Measurements from ENCODE around the gene ACVR1C.
"Not testable (repeated sequence)": the region's sequence is repeated elsewhere in the genome, so short reads cannot be mapped to it uniquely, and the experiment has no call there.

ACVR1C gene

GRCh38 chr2:157574165-157574564 is 54.5 kb downstream of the ACVR1C start:
- no peak for DNase-seq (ENCODE audit: low spot score)

DNA sequence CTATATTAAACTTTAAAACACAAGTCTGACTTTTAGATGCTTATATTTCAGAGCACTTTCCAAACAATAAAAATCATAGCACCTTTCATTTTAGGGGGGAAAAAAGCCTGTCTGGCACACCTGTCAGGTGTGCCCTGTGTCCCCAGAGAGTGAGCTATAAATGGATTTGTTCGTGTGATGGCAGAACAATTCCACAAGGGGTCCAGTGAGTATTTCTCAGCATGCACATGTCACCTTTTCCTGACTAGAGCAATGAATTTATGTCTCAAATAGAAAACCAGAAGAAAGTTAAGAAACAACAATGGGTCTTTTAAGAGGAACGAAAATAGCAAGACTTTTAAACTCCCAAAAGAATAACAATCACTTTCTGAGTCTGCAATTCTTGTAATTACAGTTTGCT is 55.9 kb downstream of the ACVR1C start:
- DNase-seq (ENCODE audit: low spot score): no peak

GRCh38 chr2:157566623-157567022 is 62.0 kb downstream of the ACVR1C start:
- not testable (repeated sequence) for DNase-seq (ENCODE audit: low spot score)

GRCh38 chr2:157566113-157566512 is 62.6 kb downstream of the ACVR1C start:
- not testable (repeated sequence) for DNase-seq (ENCODE audit: low spot score)

GRCh38 chr2:157565550-157565949 is 63.1 kb downstream of the ACVR1C start:
- DNase-seq (ENCODE audit: low spot score): no peak

GRCh38 chr2:157559890-157560289 is 68.8 kb downstream of the ACVR1C start:
- no peak for DNase-seq (ENCODE audit: low spot score)

DNA sequence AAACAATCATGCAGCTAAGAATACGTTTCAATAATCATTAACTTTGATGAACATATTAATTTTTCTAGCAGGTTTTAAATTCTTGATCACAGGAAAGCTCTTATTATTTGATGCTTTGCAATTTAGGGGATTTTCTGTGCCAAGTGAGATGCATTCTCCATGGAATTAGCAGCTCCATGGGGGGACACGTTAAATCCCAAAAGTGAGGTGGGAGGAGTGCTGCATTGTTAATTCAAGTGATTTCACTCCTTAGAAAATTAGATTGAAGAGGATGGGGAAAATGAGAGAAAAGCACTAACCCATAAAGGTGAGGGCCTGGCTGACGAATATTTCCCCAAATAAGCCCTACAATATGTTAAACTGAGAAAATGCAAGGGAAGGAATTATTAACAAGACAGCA is 69.2 kb downstream of the ACVR1C start:
- no peak for DNase-seq (ENCODE audit: low spot score)

GRCh38 chr2:157559061-157559460 is 69.6 kb downstream of the ACVR1C start:
- no peak for DNase-seq (ENCODE audit: low spot score)

GRCh38 chr2:157557770-157558169 is 70.9 kb downstream of the ACVR1C start:
- no peak for DNase-seq (ENCODE audit: low spot score)

GRCh38 chr2:157540102-157540501 is 88.6 kb downstream of the ACVR1C start:
- DNase-seq (ENCODE audit: low spot score): no peak

DNA sequence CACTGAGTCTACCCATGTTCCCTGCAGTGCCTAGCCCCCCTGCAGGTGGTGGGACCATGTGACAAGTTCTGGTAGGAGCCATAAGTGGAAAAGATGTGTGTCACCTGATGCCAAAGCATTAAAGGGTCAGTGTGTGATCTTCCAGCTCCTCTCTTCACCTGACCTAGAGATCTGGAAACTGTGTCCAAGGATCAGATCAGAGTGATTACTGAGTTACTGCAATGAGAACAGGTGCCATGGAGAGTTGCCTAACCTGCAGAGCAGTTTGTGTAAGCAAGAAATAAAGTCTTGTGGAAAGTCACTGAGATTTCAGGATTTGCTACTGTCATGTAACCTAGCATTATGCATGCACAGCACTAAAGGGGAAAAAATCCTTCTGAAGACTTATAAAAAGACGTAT is 90.6 kb downstream of the ACVR1C start:
- DNase-seq (ENCODE audit: low spot score): no peak

DNA sequence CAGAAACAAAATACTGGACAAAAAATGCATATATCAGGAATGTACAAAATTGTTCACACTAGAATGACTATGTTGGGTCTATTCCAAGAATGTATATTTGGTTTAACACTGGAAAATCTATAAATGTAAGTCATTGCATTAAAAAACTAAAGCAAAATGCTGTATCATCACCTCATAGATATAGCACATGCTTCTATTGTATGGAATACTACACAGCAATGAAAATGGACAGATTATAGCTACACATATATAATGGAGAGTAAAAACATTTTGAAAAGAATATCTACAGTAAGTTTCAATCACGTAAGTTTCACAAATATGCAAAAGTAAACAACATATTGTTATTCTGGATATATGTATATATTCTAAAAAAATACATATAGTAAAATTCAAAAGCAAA is 91.8 kb downstream of the ACVR1C start:
- no peak for DNase-seq (ENCODE audit: low spot score)

GRCh38 chr2:157528963-157529751 is 99.5 kb downstream of the ACVR1C start:
- DNase-seq (ENCODE audit: low spot score): no peak

DNA sequence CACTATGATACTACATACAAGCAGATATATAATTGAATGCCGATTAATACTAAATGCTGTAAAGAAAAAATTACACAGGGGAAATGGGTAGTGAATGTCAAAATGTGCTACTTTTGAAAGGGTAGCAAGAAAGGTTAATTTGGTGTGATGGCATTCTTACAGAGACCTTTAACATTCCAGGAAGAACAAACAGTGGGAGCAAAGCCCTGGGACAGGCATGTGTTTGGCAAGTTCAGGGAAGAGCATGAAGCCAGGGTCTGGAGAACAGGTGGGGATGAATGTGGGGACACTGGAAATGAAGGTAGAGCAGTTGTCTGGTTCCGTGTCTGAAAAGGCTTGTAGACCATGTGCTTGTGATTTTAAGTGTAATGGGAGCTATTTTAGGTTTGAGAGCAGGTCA is 102.6 kb downstream of the ACVR1C start:
- no peak for DNase-seq (ENCODE audit: low spot score)

- DNase-seq (ENCODE audit: low spot score): no peak
Measured at GRCh38 chr2:157523270-157524247, 105.1 kb downstream of the ACVR1C start.

DNA sequence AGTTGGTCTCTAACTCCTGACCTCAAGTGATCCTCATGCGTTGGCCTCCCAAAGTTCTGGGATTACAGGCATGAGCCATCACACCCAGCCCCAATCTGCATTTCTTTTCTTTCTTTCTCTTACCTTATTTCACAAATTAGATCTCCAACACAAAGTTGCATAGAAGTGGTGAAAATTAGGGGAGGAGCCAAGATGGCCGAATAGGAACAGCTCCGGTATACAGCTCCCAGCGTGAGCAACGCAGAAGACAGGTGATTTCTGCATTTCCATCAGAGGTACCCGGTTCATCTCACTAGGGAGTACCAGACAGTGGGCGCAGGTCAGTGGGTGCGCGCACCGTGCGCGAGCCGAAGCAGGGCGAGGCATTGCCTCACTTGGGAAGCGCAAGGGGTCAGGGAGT is 113.7 kb downstream of the ACVR1C start:
- DNase-seq (ENCODE audit: low spot score): not testable (repeated sequence)

- no peak for DNase-seq (ENCODE audit: low spot score)
Measured at GRCh38 chr2:157509744-157510143, 118.9 kb downstream of the ACVR1C start.

GRCh38 chr2:157508676-157509075 is 120.0 kb downstream of the ACVR1C start:
- no peak for DNase-seq (ENCODE audit: low spot score)

GRCh38 chr2:157506586-157506985 is 122.1 kb downstream of the ACVR1C start:
- DNase-seq (ENCODE audit: low spot score): no peak

DNA sequence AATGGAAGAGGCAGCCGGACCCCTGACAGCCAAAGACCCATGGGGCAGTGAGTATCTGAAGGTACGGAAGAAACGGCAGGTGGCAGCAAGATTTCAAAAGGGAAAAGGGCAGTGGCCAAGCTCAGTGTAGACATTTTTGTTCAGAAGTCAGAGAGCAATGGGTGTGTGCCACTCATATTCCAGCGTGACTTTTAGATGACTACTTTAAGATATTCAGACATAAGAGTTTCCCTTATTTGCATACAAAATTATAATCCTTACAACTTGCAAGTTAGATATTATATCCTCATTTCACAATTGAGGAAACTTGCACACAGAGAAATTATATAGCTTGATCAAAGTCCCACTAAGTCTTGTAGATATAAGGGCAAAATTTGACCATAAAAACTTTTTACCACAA is 124.0 kb downstream of the ACVR1C start:
- DNase-seq (ENCODE audit: low spot score): no peak

DNA sequence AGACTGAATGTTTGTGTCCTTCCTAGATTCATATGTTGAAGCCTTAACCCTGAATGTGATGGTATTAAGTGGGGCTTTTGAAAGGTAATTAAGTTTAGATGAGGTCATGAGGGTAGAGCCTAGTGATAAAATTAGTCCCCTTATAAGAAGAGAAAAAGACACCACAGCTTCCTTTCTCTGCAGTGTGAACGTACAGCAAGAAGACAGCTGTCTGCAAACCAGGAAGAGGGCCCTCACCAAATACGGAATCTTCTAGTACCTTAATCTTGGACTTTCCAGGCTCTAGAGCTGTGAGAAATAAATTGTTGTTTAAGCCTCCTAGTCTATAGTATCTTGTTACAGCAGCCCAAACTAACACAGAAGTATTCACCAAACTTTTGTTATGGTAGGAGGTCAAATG is 127.6 kb downstream of the ACVR1C start:
- DNase-seq (ENCODE audit: low spot score): no peak

DNA sequence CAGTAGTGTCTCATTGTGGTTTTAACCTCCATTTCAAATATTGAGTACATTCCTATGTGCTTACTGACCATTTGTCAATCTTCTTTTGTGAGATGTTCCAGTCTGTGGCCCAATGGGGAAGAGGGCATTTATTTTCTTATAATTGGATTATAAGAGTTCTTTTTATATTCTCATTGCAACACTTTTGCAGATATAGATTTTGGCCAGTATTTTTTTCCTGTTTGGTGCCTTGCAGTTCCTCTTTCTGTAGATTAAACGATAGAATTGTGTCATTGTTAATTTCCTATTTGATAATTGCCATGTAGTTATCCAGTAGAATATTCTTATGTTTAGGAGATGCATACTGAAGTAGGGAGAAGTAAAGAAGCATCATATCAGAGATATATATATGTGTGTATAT is 128.3 kb downstream of the ACVR1C start:
- no peak for DNase-seq (ENCODE audit: low spot score)

DNA sequence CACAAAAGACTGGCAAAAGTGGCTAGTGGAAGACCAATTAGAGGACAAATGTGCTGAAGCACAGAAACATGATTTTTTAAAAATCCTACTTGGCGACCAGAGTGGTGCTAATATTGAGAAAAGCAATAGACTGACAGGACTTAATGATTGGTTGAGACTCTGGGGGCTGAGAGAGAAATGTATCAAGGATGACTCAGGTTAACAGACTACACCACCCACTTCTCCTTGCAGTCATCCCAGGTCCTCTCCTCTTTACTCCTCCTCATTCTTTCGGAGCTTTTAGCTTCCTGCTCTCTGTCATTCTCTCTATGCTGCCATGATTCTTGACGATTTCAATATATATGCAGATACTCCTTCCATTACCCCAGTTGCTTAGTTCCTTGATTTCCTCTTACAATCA is 130.2 kb downstream of the ACVR1C start:
- DNase-seq (ENCODE audit: low spot score): no peak

All from kidney capillary endothelial cell (primary cell).